HG03469 (cell line): ENCODE data around the gene ARF1.

ENCODE experiments used
- ATAC-seq: cut with Tn5 transposase; IDR thresholded peaks from one replicate; pipeline ENCODE4 v1.9.1; 2021; ENCODE audit warnings: mild to moderate bottlenecking, moderate library complexity, moderate number of reproducible peaks; ENCODE audit not compliant: unreplicated experiment

Gene ARF1

DNA sequence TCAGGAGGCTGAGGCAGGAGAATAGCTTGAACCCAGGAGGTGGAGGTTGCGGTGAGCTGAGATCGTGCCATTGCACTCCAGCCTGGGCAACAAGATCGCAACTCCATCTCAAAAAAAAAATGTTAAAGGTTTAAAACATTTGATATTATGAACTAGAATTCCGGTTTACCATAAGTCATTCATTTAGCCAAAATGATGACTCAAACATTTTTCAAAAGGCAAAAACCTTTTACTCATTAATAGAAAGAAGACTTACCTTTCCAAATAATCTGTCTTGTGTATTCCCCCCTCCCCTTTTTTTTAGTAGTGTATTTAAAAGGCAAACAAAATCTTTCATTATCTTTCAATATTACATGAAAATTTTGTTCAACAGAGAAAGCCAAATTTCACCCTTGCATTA lies 34.8 kb downstream of the ARF1 start:
- no peak for ATAC-seq

DNA sequence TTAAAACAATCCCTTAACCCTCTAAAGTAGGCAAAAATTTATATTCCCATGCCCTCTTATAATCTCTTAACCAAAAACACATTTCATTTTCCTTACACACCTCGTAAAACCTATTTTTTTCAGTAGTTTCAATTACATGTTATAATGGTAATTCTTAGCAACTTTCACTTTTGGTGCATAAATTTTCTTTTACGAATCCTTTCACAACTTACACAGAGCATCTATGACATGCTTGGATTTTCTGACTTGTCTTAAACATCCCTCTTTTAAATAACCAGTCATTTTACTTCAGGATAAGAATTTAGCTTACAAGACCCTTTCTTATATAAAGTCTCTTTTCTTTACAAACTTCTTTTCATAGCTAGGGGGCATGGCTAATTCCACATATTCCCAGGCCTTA lies 35.5 kb downstream of the ARF1 start:
- no peak for ATAC-seq

DNA sequence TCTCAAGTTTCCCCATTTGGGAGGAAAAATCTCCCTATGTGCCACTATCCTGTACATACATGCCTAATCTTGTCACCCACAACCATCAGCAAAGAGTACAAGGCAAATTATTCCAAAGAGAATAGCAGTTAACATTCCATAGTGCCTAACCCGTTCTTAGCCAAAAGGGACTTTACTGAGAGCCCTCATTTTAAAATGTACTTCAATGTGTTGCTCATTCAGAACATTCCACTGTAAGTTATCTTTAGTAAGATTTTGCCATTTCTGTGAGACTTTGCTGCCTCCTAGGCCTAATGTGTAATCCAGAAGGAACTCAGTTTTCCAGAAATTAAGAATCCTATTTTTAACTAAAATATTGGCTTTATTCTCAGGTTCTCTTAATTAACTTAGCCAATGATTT lies 37.8 kb downstream of the ARF1 start:
- ATAC-seq, result no peak

DNA sequence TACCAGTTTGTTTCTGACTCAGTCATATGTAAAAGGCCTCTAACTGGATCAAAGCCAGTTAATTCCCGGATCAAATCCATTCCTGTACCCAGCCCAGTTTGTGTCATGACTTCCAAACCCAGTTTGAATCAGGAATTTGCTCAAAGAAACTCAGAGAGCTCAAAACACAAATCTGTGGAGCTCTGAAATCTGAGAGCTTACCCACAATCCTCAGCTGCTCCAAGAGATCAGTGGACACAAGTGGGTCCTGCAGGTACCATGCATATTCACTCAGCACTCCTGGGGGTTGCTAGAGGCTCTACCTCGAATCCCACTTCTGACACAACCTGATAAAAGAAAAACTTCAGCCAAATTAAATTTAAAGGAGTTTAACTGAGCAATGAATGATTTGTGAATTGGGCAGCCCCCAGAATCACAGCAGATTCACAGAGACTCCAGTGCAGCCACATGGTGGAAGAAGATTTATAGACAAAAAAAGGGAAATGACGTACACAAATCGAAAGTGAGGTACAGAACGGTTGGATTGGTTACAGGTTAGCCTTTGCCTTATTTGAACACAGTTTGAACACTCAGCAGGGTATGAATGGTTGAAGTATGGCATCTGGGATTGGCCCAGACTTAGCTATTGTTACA lies 38.5 kb downstream of the ARF1 start:
- no peak for ATAC-seq

DNA sequence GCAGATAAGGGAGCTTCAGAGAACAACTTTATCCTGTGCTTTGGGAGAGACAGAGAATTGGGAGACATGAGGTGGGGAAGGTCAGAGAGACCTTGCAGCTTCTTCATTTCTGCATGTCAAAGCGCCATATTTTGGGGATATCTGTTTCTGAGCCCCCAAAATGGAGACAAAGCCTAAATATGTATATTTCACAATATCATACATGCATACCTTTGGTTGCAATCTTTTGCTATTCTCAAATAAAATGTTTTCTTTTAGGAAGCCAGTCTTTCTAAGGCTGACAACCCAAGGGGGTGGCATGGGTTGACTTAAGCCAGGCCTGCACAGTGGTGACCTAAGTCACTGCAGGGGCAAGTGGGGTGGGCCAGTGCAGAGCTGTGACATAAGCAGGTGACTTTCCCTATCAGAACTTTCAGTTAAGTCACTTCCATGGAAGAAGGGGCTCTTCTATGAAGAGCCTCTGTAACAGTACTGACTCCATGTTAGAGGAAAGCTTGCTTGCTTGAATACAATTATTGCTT lies 40.5 kb downstream of the ARF1 start:
- no peak for ATAC-seq

DNA sequence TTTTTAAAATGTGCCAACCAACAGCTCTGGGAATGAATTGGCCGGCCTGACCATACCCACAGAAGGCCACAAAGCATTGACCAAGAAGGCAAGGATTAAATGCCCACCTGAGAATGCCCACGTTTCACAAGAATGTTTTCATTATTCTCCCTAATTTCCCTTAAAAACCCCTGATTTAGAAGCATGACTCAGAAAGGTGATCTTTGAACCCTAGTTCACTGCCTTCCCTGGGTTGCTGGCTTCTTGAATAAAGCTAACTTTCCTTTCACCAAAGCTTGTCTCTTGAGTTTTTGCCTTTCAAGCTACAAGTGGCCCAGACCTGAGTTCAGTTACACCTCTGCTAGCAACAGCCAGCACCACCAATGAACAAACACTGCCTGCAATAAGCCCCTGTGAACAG lies 41.0 kb downstream of the ARF1 start:
- ATAC-seq, result no peak

DNA sequence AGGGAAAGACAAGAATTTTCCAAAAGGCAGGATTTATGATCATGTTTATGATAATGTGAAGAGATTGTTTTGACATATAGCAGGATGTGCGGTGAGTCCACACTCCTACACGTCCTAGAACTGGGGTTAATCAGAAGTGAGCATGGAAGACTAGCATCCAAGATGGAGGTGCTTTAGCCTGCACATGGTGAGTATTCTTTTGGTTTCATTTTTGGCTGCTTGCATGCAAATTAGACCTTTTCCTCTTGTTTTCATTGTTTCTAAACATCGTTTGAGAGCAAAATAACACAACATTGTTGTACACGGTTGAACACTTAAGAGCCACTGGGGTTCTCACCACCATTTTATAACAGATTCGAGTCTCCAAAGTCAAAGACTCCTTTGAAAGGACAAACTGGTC lies 42.7 kb downstream of the ARF1 start:
- no peak for ATAC-seq

DNA sequence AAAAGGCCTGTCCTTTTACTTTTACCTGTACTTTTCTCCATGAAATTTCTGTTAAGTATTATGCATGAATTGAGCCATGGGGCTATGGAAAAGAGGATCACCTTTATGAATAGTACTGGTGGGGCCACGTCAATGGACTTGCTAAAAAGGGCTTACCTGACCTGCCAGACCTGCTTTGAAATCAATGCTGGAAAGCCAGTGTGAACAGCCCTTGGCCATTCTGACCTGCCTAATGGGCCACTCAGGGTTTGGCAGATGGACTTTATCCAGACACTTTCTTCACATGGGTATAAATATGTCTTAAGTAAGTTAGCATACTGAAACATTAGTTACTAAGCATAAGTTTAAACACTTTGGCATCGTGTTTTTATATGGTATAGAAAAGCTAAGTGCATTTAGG lies 49.3 kb downstream of the ARF1 start:
- ATAC-seq, result no peak

DNA sequence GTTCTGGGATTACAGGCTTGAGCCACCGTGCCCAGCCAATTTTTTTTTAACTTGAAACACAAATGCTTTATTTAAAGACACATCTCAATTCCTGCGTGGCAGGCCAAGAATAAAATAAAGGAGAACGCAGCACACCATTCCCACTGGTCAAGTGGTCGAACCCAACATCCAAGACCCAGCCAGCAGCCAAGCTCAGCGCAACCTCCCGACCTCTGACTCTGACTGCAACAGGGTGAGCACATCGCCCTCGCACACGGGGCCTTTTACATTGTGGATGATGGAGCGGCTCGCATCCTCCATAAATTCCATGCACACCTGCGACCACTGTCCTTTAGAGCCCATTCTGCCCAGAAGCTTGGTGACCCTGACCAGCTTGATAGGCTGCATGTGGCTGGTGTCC lies 52.1 kb downstream of the ARF1 start:
- ATAC-seq, result no peak

DNA sequence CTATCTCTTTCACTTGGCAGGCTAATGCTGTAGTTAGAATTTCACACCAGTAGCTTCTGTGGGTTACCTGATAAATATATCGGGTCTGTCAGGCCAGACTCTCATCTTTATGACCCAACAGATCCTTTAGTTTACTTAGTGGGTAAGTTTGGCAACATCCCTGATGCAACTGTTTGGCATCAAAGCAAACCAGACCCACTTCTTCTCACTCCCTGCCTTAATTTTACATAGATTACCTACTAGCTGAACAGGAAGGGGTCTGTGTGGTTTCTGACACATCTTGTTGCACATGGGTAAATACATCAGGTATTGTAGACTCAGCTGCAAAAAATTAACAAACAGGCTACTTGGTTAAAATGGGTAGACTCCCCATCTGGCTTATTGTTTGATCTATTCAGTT lies 54.4 kb downstream of the ARF1 start:
- no peak for ATAC-seq

DNA sequence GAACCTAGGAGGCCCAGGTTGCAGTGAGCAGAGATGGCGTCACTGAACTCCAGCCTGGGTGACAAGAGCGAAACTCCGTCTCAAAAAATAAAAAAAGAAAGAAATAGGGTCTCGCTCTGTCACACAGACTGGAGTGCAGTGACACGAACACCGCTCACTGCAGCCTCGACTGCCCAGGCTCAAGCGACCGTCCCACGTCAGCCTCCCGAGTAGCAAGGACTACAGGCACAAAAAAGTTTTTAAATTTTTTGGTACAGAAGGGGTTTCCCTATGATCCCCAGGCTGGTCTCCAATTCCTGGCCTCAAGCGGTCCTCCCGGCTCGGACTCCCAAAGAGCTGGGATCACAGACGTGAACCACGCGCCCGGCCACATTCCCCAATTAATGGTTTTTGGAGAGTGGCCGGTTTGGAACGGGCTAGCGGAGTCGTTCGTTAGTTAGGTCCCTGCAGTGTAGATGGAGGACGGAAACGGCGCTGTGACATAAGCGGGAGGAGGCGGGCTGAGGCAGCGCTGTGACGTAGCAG lies 57.0 kb downstream of the ARF1 start:
- no peak for ATAC-seq

DNA sequence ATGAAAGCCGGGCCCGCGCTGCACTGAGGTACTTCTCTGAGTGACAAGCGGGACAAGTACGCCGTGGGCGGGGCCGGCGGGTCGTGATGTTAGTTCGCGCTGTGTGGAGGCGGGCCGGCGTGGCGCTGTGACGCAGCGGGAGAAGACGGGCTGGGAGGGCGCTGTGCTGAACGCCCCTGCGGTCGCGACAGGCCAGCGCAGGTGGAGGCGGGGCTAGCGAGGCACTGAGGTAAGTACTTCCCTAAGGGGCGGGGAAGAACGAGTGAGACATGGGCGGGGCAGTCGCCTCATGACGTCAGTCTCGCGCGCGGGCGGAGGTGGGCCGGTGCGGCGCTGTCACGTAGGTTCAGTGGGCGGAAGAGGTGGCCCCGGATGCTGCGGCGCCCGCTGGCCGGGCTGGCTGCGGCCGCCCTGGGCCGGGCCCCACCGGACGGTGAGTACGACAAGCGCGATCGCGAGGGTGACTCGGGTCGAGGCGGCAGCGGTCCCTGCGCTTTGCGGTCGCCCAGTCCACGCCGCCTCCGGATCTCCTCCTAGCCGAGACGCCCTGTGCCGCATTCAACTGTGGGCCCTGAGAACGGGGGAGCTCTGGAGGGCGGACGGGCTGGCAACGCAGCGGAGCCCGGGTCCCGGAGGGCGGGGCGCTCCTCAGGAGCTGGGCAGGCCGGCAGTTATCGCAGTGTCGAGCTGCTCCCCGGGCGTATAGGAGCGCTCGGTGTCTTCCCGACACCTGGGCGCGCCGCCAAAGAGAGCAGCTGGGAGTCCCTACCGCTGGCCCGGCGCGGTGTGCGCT lies 57.6 kb downstream of the ARF1 start, which contains the start of gene GUK1:
Gene GUK1 (plus strand): TSS at position 349 of the 793 bp plus-strand sequence. CDS start 24 bp downstream, at position 373.
- ATAC-seq, result peak; percentile 85

DNA sequence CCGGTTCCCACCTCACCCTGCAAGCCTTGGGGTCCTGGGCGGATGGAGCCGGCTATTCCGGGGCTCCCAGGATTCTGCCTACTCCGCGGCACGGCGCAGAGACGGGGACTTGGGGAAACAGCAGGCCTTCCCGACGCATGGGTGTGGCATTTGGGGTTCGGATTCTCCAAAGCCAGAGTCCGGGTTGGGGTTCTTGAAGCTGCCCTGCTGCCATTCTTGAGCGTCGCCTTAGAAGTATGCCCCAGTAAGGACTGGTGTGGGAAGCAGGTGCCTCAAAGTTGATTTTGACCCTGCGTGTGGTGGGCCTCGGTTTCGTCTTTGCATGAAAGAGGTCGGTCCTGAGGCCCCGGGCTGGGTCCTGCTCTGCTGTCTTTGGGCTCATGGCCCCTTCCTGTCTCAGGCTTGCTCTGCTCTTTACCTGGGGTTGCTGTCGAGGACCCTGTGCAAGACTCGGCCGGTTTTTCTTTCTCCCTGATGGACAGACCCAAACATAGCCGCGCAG lies 58.3 kb downstream of the ARF1 start:
- no peak for ATAC-seq

DNA sequence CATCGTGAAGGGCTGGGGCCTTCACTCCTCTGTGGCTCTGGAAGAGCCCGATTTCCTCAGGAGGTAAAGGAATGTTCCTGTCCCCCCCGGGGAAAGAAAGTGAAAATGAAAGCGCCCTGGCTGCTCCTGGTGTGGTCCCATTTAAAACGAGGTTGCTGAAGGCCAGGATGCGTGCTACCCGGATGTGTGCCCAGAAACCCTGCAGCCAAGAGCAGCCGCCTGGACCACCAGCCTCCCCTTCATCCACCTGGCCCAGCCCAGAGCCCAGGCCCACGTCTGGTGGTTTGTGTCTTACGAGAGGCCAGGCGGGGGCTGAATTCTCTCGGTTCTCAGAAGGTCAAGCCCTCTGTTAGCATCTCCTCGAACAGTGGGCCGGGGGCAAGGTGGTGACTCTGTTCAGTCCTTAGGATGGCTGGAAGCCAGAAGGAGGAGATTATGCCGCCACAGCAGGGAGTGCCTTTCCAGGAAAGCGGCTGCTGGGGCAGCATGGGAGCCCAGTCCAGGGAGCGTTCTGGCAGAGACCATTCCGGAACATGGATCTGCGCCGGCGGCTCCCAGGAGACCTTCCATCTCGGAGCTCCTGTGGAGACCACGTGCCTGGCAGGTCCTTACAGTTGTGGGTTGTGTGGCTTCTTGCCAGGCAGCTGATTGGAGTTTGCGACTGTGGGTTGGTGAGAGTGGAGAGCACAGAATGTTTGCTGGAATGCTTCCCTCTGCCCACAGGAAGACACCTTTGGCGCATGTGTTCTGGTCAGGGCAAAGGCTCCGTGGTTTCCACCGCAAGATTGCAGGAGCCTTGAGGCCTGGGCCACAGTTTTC lies 58.9 kb downstream of the ARF1 start:
- ATAC-seq, result no peak

DNA sequence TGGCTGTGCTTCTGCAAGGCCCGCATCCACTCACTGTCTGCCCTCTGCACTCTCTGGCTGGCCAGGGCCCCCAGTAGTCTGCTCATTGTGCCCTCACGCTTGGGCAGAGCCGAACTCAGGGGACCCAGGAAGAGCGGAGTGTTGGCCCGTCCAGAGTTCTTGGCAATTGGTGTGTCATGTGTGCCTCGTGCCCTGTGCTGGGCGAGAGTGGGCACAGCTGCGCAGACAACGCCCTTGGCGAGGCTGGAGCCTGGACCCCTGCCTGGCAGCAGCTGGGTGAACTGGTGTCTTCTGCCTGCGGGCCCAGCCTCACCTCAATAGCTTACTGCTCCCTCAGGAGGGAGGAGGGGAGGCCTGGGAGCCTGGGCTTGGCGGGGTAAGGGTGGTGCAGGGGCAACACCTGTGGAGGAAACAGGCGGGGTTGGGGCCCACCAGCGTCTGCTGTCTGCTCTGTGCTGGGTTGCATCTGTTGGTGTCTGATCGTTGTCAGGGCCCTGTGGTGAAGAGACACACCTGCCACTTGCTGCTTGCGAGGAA lies 59.7 kb downstream of the ARF1 start:
- ATAC-seq, result no peak

DNA sequence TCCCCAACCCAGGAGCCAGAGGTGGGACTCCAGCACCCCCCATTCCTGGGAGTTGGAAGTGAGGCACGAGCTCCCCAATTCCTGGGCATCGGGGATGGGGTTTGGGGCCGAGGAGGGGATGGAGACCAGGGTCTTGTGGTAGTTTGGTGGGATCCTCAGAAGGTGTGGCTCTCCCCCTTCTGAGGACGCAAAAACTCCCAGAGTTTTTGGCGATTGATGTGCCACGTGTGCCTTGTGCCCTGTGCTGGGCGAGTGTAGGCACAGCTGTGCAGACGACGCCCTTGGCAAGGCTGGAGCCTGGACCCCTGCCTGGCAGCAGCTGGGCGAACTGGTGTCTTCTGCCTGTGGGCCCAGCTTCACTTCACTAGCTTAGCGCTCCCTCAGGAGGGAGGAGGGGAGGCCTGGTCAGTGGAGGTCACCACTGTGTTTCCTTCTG lies 60.2 kb downstream of the ARF1 start:
- no peak for ATAC-seq

DNA sequence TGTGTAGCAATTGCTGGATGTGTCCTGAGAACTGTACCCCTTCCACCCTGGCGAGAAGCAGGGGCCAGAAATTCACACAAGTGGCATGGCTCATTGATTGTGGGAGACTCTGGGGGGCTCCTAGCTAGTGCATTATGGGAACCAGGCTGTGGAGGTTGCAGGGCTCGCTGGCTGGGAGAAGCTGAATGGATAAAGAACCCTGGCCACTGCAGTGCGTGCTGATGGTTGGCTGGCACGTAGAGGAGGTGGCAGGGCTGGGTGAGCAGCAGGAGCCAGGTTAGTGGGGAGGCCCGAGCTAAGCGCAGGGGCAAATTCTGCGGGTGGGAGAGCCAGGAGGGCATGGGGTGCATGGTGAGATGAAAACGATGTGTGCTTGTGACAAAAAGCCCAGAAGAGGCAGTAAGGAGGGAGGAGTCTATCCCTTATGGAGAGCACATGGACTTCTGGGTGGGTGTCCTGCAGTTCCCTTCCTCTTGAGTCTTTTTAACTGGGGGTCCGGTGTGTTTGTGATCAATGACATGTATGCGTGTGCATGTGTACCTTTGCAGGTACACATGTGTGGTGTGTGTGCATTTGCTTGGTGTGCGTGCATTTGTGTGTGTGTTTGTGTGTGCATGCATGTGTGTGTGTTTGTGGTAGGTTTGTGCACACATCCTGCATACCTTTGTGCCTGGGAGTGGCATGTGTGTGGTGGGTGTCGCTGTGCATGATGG lies 61.1 kb downstream of the ARF1 start:
- no peak for ATAC-seq

DNA sequence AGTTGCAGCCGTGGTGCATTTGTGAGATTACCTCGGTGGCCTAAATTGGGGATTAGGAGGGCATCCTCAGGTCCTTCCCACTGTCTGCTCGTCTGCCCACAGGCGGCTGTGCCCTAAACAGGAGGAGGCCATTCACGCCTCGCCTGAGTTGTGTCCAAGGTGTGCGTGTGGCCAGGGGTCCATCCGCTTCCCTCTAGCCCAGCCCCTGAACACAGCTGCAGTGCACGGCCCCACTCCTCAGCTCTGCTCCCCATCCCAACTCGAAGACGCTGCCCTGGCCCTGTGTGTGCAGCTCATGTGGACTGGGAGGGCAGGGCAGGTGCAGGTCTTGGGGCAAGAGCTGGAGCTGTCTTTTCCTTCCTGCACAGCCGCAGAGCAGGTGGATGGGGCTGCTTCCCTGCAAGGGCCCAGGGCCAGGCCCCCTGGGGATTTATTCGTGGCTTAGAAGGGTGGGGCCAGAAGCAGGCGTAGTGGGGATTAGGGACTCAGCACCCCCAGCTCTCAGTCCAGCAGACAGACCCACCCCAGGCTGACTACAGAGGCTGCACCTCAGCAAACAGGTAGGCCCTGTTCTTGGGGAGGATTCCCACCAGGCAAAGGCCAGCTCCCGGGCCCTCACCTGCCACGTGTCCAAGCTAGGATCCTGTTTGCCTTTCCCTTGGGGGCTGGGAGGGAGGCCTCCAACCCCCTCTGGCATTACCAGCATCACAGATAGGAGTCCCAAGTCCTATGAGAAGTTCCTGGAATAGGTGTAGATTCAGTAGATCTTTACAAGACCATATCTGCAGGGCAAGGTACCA lies 61.9 kb downstream of the ARF1 start:
- no peak for ATAC-seq

DNA sequence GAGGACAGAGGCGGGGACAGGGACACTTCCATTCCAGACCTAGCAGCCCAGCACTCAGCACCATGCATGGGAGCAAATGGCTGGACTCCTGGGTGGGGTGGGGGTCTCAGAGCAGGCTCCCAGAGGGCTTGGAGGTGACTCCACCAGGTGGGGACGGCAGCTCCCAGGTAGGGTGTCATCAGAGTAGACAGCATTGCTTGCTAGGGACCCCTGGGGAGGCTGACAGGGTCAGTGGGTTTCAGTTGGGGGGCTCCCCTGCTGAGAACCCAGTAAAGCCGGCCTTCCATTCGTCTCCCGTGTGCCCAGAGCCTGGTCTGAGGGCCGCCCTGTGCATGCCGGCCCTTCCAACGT lies 62.5 kb downstream of the ARF1 start:
- ATAC-seq, result no peak
